SKM-1 (cell line): Measurements from ENCODE around the gene AADACL4.
"Not testable (repeated sequence)": the region's sequence is repeated elsewhere in the genome, so short reads cannot be mapped to it uniquely, and the experiment has no call there.

Experiments
- DNase-seq: peaks from one replicate; lab custom pipeline; 2025; ENCODE audit not compliant: unreplicated experiment; lab: John Stamatoyannopoulos, UW

Gene AADACL4

DNA sequence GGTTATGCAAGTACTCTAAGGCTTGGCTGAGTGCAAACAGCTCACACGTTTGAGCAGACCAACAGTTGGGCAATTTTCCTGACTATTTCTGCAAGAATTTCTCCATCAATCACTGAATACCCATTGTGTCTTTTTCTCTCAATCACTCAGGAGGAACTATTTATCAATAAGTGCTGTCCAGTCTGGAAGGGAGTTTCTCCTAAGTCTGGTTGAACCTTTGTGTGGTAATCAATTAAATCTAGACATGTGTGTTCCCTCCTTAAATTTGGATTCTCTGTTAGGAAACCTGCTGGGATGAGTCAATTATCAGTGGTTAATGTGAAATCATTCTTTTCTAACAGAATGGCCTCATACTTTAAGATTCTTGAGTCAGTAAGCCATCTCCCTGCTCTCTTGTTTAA lies 65.2 kb downstream of the AADACL4 start:
- peak; percentile 45 for DNase-seq

DNA sequence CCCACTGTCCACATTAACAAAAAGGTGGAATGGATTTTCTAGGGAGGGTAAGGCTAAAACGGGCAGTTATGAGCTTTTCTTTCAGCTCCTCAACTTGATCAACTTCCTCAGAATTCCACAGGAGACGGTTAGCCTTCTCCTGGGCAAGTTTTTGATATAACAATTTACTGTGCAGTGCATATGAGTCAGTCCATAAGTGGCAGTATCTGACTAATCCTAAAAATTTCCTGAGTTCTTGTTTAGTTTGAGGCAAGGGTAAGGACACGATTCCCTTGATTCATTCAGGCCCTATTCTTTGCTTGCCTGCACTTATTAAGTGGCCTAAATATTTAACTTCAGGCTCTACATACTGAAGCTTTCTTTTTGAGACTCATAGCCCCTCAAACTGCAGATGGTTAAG lies 65.8 kb downstream of the AADACL4 start:
- DNase-seq = no peak

DNA sequence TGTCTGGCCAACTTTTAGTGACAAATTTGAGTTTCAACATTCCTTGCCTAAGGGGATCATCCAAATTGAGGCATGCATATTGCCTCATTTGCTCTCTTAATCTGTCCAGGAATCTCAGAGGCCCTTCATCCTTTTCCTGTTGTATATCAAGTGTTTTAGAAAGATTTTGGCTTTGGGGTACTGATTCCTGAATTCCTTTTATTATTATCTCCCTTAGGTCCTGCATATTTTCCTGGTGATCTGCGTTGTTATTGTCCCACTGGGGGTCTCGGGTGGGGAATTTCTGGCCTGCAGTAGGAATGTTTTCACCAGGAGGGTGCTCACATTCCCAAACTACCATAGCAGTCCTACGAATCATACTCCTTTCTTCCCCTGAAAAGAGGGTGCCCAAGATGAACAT lies 67.7 kb downstream of the AADACL4 start:
- DNase-seq = no peak

DNA sequence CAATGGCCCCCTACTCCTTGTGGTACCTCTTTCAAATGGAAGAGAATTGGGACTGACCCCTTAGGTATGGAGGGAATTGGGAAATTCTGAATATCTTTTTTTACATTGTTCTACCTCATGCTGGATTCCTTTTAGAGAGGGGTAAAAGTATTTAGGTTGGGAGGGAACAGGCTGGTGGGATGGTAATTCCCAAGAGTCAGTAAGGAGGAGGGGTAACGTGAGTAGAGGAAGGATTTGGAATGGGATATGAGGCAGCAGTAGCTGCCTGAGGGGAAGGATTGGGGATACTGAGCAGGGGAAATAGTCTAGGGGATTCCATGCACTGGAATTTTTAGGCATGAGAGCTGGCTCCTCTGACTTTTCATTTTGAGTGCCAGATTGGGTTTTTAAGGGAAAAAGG lies 68.2 kb downstream of the AADACL4 start:
- DNase-seq = no peak

DNA sequence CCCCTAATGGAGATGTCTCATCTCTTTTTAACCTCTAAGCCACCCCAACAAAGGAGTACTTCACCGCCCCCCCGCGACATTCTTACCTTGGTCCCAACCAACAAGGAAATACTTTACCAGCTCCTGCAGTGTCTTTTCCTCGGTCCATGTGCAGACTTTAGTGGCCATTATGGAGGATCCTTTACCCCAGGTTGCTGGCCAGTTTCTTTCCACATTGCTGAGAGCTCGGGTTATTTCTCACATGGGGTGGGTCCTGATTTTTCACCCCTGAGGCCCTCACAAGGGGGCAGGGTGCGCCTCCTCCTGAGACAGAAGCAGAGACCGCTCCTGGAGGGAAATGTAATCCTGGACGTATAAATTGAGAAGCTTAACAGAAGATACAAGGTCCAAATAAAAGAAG lies 69.0 kb downstream of the AADACL4 start:
- DNase-seq = no peak

DNA sequence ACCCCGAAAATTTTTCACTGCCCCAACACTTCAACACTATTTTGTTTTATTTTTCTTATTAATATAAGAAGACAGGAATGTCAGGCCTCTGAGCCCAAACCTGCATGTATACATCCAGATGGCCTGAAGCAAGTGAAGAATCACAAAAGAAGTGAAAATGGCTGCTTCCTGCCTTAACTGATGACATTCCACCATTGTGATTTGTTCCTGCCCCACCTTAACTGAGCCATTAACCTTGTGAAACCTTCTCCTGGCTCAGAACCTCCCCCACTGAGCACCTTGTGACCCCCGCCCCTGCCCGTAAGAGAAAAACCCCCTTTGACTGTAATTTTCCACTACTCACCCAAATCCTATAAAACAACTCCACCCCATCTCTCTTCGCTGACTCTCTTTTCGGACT lies 69.8 kb downstream of the AADACL4 start:
- not testable (repeated sequence) for DNase-seq

DNA sequence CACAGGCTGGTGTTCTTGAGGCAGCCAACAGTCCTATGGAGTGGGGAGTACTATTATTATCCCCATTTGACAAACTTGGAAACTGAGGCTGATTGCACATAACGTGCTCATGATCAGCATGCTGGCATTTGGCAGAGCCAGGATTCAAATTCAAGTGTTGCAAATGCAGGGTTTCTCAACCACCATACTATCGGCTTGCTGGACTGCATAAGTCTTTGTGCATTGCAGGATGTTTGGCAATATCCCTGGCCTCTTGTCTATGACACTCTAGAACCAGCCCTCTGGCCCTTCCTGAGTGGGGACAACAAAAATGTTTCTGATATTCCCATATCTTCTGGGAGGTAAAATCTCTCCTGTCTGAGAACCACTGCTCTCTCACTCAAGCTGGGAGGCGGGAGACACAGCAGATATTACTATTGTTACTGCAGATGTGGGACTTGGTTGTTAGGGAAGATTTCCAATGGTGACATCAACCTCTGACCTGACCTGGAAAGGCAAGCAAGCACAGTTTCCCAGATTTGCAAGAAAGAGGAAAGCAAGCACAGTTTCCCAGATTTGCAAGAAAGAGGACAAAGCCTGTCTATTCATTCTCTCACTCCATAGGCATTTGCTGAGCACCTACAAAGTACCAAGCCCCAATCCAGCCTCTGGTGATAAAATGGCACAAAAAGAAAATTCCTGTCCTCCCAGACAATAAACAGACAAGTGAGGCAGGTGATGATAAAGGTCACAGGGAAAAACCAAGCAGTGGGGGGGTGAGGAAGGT lies 71.0 kb downstream of the AADACL4 start:
- DNase-seq = no peak

DNA sequence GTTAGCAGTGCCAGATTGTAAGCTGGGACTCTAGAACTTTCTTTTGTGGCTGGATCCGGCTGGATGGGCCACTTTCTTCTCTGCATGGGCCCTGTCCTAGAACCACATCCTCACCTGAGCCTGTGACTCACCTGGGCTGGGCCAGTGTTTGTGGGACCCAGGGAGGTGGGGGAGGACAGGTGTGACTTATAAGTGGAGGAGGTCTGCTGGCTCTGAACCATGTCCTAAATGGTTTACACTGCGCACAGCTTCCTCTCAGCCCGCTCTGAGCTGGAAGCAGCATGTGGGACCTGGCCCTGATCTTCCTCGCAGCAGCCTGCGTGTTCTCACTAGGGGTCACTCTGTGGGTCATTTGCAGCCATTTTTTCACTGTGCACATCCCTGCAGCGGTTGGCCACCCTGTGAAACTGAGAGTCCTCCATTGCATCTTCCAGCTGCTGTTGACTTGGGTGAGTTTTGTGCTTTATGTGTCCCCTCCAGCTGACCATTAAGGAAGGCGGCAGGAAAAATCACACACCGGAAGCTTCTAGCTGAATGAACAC lies 72.1 kb downstream of the AADACL4 start, which contains the start of gene AADACL3:
Gene AADACL3 (plus strand): TSS at position 215 of the 542 bp plus-strand sequence. CDS start 67 bp downstream, at position 282.
- no peak for DNase-seq
